AG10803 (cell line): ENCODE results near the gene WDR17.
A peak's percentile ranks its signal among the peaks of the same experiment; 100 is the strongest.

Source experiments
- DNase-seq: peaks from one replicate; pipeline ENCODE4 v3.0.0; 2010; ENCODE audit warnings: low read depth
- H3K4me3 ChIP-seq: 2 replicates; pipeline ENCODE4 v1.5.1; 2011; ENCODE audit warnings: mild to moderate bottlenecking, low read length, control low read depth
- CTCF ChIP-seq: conservative IDR thresholded peaks from 2 replicates; pipeline ENCODE4 v1.5.1; 2011; ENCODE audit warnings: mild to moderate bottlenecking, low read length, control low read depth, inconsistent platforms

The WDR17 gene

GRCh38 chr4:176065435-176066291 lies at the start of gene WDR17:
Gene WDR17, plus strand, starts transcription at chr4:176065841. Its CDS starts 45,740 bp downstream, at chr4:176111581.
- peak within 1 kb of the TSS; percentile 67 for H3K4me3 ChIP-seq
- DNase-seq = peak; percentile 58

GRCh38 chr4:176016601-176017000 lies 49.0 kb upstream of the WDR17 start:
- no peak overlapping the region for H3K4me3 ChIP-seq
- TF ChIP-seq CTCF = no peak
- no peak for DNase-seq

More at GRCh38 chr4:176065435-176066291, at the start of gene WDR17:
- TF ChIP-seq CTCF = no peak

GRCh38 chr4:176020481-176021085 lies 45.1 kb upstream of the WDR17 start:
- DNase-seq = no peak
- no peak for TF ChIP-seq CTCF
- no peak overlapping the region for H3K4me3 ChIP-seq

- DNase-seq = no peak
- no peak for TF ChIP-seq CTCF
These were observed 35.2 kb upstream of the WDR17 start for GRCh38 chr4:176030391-176030790.

GRCh38 chr4:176031922-176032321 lies 33.7 kb upstream of the WDR17 start:
- no peak for DNase-seq
- H3K4me3 ChIP-seq = no peak overlapping the region
- no peak for TF ChIP-seq CTCF

More at GRCh38 chr4:176030391-176030790, 35.2 kb upstream of the WDR17 start:
- no peak overlapping the region for H3K4me3 ChIP-seq

GRCh38 chr4:176032454-176032853 lies 33.2 kb upstream of the WDR17 start:
- DNase-seq = no peak
- TF ChIP-seq CTCF = no peak
- H3K4me3 ChIP-seq = no peak overlapping the region

GRCh38 chr4:176034499-176034898 lies 31.1 kb upstream of the WDR17 start:
- DNase-seq = peak; percentile 55
- peak; percentile 47 for TF ChIP-seq CTCF
- no peak overlapping the region for H3K4me3 ChIP-seq
